Adrenal gland (tissue), 12 donors: ENCODE measurements around the gene USP3. TPM values are rescaled to one million over a fixed set of nuclear protein-coding genes. Genes with fewer than 3 reads are reported as not detected.
A peak's percentile ranks its signal among the peaks of the same experiment; 100 is the strongest.

ENCODE experiments used
- DNase-seq, 7 donors: peaks; one replicate each; pipeline ENCODE4 v3.0.0-alpha.2; 2019 to 2020
- H3K27ac ChIP-seq, 5 donors: fragments of 200-600 bp; sonication (generic) in 4 of 5; 1 replicate in 3 of 5; 2 replicates in 2 of 5; pipeline versions ENCODE4 v1.5.1 to v1.8.0; 2016 to 2020; ENCODE audit warnings: mild to moderate bottlenecking in 1 of 5
- H3K27me3 ChIP-seq: fragments of 200-600 bp; 2 replicates; pipeline ENCODE4 v1.8.0; 2021
- H3K36me3 ChIP-seq, 2 donors: fragments of 200-600 bp; replicated peaks in 1 of 2; 1 replicate in 1 of 2; 2 replicates in 1 of 2; pipeline versions ENCODE4 v1.5.1 to v1.8.0; 2018 to 2022
- H3K4me1 ChIP-seq, 2 donors: fragments of 200-600 bp; replicated peaks in 1 of 2; 1 replicate in 1 of 2; 2 replicates in 1 of 2; pipeline versions ENCODE4 v1.5.1 to v1.8.0; 2018 to 2021
- H3K4me3 ChIP-seq, 4 donors: fragments of 200-600 bp; sonication (generic) in 3 of 4; one replicate each; pipeline ENCODE4 v1.5.1; 2016 to 2018
- H3K9me3 ChIP-seq, 3 donors: fragments of 200-600 bp; sonication (generic) in 1 of 3; replicated peaks in 1 of 3; 1 replicate in 2 of 3; 2 replicates in 1 of 3; pipeline versions ENCODE4 v1.5.1 to v1.8.0; 2016 to 2021
- POLR2A ChIP-seq, 2 donors: fragments of 450-650 bp; IDR thresholded peaks; one replicate each; pipeline ENCODE4 v1.6.1; 2017; ENCODE audit warnings: antibody characterized with exemption in 2 of 2, mild to moderate bottlenecking in 2 of 2, moderate library complexity in 1 of 2
- WGBS, 4 donors: extraction: QIAGEN DNeasy Blood & Tissue Kit in 2 of 4; methylation state at CpG; one replicate each; pipeline versions ENCODE4 v1.1.5 to v1.1.7; 2013 to 2017; 5-methylcytosine and 5-hydroxymethylcytosine counted together
- intact Hi-C, 2 donors: fragments of 100-400 bp; cut with DNase I; formaldehyde crosslinking; loops; one replicate each; pipeline versions ENCODE4 v1.14.1 to v1.15.0; 2022 to 2023
- polyA plus RNA-seq, 3 donors: library from polyadenylated mRNA; stranded (reverse); fragments of 200-250 nt in 2 of 3; fragments of 350-450 nt in 1 of 3; fragmentation: Illumina TruSeq in 1 of 3; extraction: RNeasy Lipid Tissue Mini Kit (QIAGEN cat#74804) in 1 of 3; gene quantifications; one replicate each; pipeline ENCODE4 v1.2.3, GENCODE V29; 2013 to 2014
- total RNA-seq, 9 donors: library from RNA; depleted of rRNA in 4 of 9; stranded (reverse); fragments of >200 nt in 4 of 9; fragments of 120-200 nt in 1 of 9; fragmentation: NEBNext Ultra II Directional in 1 of 9; extraction: Animal tissue kit (Norgen Biotek cat#: 25700) in 1 of 9; gene quantifications; one replicate each; pipeline versions ENCODE4 v1.1.0 to v1.2.4, GENCODE V29; 2013 to 2023
- TF ChIP-seq, protein P1 (sequence below), 6 experiments: fragments of 450-650 bp in 4 of 6; fragments of 200-600 bp in 2 of 6; sonication (generic) in 1 of 6; IDR thresholded peaks; 1 replicate in 5 of 6; 2 replicates in 1 of 6; pipeline versions ENCODE4 v1.5.1 to v1.8.0; 2016 to 2021; ENCODE audit warnings: antibody characterized with exemption in 6 of 6, mild to moderate bottlenecking in 2 of 6, moderate library complexity in 1 of 6
- donor health status: healthy with polysubstance abuse.
- donor health status: Bipolar disorder and iron deficiency.
- donor health status: DM: yes; HTN: yes; CAD: no.
- donor health status: DM: no; HTN: no; CAD: no.
- donor health status: DM: no; HTN: no; CAD: no.
- donor health status: DM: yes; HTN: yes; CAD: no.

The USP3 gene
- total and polyA plus RNA-seq, 12 donors = 23.0 to 55.0 (median 35.5) TPM

DNA sequence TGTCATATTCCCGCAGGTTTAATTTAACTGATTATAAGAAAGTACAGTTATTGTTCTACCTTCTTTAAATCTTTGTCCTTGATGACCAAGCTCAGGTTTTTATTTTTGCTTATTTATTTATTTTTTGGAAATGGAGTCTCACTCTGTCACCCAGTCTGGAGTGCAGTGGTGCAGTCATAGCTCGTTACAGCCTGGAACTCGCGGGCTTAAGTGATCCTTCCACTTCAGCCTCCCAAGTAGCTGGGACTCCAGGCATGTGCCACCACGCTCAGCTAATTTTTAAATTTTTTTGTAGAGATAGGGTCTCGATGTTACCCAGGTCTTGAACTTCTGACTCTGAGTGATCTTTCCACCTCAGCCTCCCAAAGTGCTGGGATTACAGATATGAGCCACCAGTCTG lies 8.9 kb downstream of the USP3 start:
- Histone ChIP-seq H3K9me3 (no peaks in the 10 kb centered on the region), H3K27ac (no peak overlapping the region), H3K4me1 (peaks cover 49 to 77% of the 10 kb centered on the region in 2 donors), H3K36me3 (no peaks in the 10 kb centered on the region), H3K27me3 (no peaks in the 10 kb centered on the region), H3K4me3 (no peak overlapping the region)
- no peak for DNase-seq
- 91 to 95% (median 92%) methylated on average over 6 of the region's 6 CpGs for WGBS, 4 donors
- TF ChIP-seq, protein P1, sequence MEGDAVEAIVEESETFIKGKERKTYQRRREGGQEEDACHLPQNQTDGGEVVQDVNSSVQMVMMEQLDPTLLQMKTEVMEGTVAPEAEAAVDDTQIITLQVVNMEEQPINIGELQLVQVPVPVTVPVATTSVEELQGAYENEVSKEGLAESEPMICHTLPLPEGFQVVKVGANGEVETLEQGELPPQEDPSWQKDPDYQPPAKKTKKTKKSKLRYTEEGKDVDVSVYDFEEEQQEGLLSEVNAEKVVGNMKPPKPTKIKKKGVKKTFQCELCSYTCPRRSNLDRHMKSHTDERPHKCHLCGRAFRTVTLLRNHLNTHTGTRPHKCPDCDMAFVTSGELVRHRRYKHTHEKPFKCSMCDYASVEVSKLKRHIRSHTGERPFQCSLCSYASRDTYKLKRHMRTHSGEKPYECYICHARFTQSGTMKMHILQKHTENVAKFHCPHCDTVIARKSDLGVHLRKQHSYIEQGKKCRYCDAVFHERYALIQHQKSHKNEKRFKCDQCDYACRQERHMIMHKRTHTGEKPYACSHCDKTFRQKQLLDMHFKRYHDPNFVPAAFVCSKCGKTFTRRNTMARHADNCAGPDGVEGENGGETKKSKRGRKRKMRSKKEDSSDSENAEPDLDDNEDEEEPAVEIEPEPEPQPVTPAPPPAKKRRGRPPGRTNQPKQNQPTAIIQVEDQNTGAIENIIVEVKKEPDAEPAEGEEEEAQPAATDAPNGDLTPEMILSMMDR (IDR thresholded peaks at IDR 0.05) = no peak
- TF ChIP-seq POLR2A (IDR thresholded peaks at IDR 0.05) = no peak
- intact Hi-C loops = no loop called here

DNA sequence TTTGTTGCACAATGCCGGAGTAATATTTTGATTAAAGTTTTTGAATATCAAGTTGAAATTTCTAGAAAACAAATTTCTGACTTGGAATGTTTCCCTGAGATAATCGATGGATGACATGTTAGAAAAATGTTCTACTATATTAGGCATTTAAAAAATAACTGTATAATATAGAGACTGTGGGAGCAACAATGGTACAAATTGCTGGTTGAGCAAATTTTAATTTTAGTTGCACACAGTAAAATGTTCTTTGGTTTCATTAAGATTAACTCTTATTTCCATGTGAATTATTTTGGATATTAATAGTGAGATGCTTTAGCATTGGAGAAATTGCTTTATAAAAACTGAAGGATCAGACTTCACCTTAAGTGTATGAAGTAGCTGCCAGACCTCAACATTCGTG lies 9.3 kb downstream of the USP3 start:
- no peak for DNase-seq
- Histone ChIP-seq H3K4me1 (peaks cover 51 to 80% of the 10 kb centered on the region in 2 donors), H3K4me3 (no peak overlapping the region), H3K27ac (no peak overlapping the region), H3K36me3 (no peaks in the 10 kb centered on the region), H3K9me3 (no peaks in the 10 kb centered on the region), H3K27me3 (no peaks in the 10 kb centered on the region)
- 77 to 79% (median 78%) methylated on average over 3 of the region's 3 CpGs for WGBS, 4 donors
- TF ChIP-seq, protein P1 (IDR thresholded peaks at IDR 0.05) = no peak
- no peak for TF ChIP-seq POLR2A (IDR thresholded peaks at IDR 0.05)
- intact Hi-C loops = no loop called here

DNA sequence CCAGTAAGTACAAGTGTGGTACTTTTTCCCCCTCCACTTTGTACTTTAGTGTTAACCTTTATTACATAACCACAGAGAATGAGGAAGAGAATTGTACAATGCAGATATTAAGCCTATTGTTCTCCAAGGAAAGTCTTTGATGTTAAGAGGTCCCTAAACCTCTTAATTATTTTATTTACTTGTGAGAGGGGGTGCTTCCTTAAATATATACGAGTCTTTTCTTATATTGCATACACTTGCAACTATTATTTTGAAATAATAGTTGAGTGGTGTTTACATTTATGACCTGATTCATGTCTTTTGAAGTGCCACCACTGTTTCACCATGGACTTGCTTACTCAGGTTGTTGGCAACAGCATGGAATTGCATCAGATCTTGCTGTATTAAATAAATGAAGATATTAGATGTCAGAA lies 10.1 kb downstream of the USP3 start:
- H3K9me3 ChIP-seq = no peaks in the 10 kb centered on the region
- H3K27ac ChIP-seq = no peak overlapping the region
- H3K36me3 ChIP-seq = no peaks in the 10 kb centered on the region
- DNase-seq = peak in 3 of 7 donors; percentile 42 to 64 (median 53)
- 36 to 59% (median 41%) methylated on average over 1 of the region's 1 CpG for WGBS, 4 donors
- TF ChIP-seq, protein P1 (IDR thresholded peaks at IDR 0.05) = no peak
- no peak for TF ChIP-seq POLR2A (IDR thresholded peaks at IDR 0.05)
- H3K27me3 ChIP-seq = no peaks in the 10 kb centered on the region
- intact Hi-C loops = no loop called here
- peaks cover 55 to 79% of the 10 kb centered on the region in 2 donors for H3K4me1 ChIP-seq
- no peak overlapping the region for H3K4me3 ChIP-seq

DNA sequence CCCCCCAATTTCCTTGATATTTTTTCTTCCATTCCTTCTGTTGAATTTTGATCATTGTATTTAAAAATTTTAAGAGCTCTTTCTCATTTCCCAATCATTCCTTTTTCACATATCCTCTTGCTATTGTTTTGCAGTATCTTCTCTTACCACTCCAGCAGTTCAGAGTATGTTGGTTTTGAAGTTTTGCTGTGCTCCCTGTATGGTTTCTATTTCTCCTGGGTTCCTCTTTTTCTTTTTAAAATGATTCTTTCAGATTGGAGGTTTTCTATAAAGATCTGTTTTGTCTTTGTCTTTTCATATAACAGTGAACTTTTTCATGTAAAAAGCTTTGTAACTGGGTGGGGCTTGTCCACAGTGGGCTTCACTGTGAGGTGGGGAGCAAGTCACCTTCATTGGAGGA lies 12.8 kb downstream of the USP3 start:
- H3K9me3 ChIP-seq = no peaks in the 10 kb centered on the region
- H3K36me3 ChIP-seq = no peaks in the 10 kb centered on the region
- H3K4me3 ChIP-seq = no peak overlapping the region
- DNase-seq = no peak
- intact Hi-C loops = no loop called here
- peak overlapping the region in 1 of 5 donors; percentile 2 for H3K27ac ChIP-seq
- TF ChIP-seq, protein P1 (IDR thresholded peaks at IDR 0.05) = no peak
- no peak for TF ChIP-seq POLR2A (IDR thresholded peaks at IDR 0.05)
- H3K4me1 ChIP-seq = peaks cover 62 to 81% of the 10 kb centered on the region in 2 donors
- no peaks in the 10 kb centered on the region for H3K27me3 ChIP-seq
